NB4 (cell line): ENCODE data around the gene ZBTB14.

Source experiments
- DNase-seq: peaks from one replicate; pipeline ENCODE4 v3.0.0; 2010; ENCODE audit warnings: low read depth
- H3K4me3 ChIP-seq: one replicate; pipeline ENCODE4 v1.5.1; 2011; ENCODE audit warnings: mild to moderate bottlenecking, low read depth, low read length, moderate library complexity
- CTCF ChIP-seq: IDR thresholded peaks from one replicate; pipeline ENCODE4 v1.5.1; 2012; ENCODE audit warnings: low read depth, low read length
- MAX ChIP-seq: IDR thresholded peaks from 2 replicates; pipeline ENCODE4 v1.6.1; 2011; ENCODE audit warnings: low read depth, low read length
- MYC ChIP-seq: IDR thresholded peaks from 2 replicates; pipeline ENCODE4 v1.6.1; 2011; ENCODE audit warnings: low read depth, low read length
- POLR2A ChIP-seq: IDR thresholded peaks from 2 replicates; pipeline ENCODE4 v1.6.1; 2011; ENCODE audit warnings: mild to moderate bottlenecking; ENCODE audit not compliant: insufficient read length; ENCODE audit errors: extremely low read depth

Gene ZBTB14

GRCh38 chr18:5286525-5286924, 9.0 kb downstream of the ZBTB14 start:
- DNase-seq = no peak
- TF ChIP-seq CTCF (no peak), MYC (no peak), POLR2A (no peak), MAX (no peak)
- no peak overlapping the region for H3K4me3 ChIP-seq

- H3K4me3 ChIP-seq = no peak overlapping the region
- no peak for DNase-seq
- TF ChIP-seq POLR2A (no peak), MYC (no peak), CTCF (no peak), MAX (no peak)
These were observed 10.2 kb downstream of the ZBTB14 start for GRCh38 chr18:5285326-5285725.

- TF ChIP-seq MAX = no peak
- no peak for TF ChIP-seq POLR2A
- no peak for TF ChIP-seq CTCF
- TF ChIP-seq MYC = no peak
- no peak for DNase-seq
- no peak overlapping the region for H3K4me3 ChIP-seq
These were observed 10.7 kb downstream of the ZBTB14 start for GRCh38 chr18:5284808-5285207.

GRCh38 chr18:5282770-5283169, 12.8 kb downstream of the ZBTB14 start:
- H3K4me3 ChIP-seq = no peak overlapping the region
- TF ChIP-seq CTCF = no peak
- TF ChIP-seq MAX = no peak
- TF ChIP-seq POLR2A = no peak
- TF ChIP-seq MYC = no peak
- DNase-seq = no peak

DNA sequence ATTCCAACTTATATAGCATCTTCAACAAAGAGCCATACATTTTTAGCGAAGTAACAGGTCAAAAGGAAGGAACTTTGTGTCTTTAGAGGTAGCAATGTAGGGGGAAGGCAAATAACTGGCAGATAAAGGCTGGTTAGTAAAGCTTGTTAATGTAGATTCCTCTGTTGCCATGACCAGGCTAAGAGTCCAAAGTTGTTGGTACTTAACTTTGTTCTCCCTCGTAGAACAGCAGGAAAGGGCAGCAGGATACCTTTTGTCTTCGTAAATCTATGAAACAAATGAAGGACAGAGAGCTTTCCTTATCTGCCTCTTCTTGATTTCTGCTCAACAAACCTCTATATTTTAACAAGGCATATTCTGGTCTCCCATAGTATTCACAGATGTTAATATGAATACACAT, 18.6 kb downstream of the ZBTB14 start:
- no peak overlapping the region for H3K4me3 ChIP-seq
- TF ChIP-seq MYC = no peak
- no peak for TF ChIP-seq CTCF
- TF ChIP-seq MAX = no peak
- TF ChIP-seq POLR2A = no peak
- no peak for DNase-seq

DNA sequence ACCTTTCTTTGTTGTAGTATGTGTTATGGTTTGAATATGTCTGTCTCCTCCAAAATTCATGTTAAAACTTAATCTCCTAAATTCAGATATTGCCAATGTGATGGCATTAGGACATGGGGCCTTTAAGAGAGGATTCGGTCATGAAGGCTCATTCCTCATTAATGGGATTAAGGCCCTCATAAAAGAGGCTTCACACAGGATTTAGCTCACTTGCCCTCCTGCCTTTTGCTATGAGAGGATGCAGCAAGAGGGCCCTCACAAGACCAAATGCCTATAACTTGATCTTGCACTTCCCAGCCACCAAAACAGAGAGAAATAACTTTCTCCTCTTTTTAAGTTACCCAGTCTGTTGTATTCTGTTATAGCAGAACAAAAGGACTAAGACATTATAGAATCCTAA, 19.7 kb downstream of the ZBTB14 start:
- no peak for DNase-seq
- no peak for TF ChIP-seq POLR2A
- TF ChIP-seq CTCF = no peak
- no peak for TF ChIP-seq MYC
- TF ChIP-seq MAX = no peak
- H3K4me3 ChIP-seq = no peak overlapping the region
